Measurements from ENCODE around the gene DPH6. TPM values are rescaled to one million over a fixed set of nuclear protein-coding genes. Genes with fewer than 3 reads are reported as not detected.

The DPH6 gene
- total RNA-seq, 1 donor from 2014 or later: 30.2 TPM

GRCh38 chr15:35545316-35545823 is 595 bp downstream of the DPH6 start:
- intact Hi-C loops (cut with DNase I): no loop called here
- DNase-seq (ENCODE audit: extremely low spot score in 2 of 2): no peak

DNA sequence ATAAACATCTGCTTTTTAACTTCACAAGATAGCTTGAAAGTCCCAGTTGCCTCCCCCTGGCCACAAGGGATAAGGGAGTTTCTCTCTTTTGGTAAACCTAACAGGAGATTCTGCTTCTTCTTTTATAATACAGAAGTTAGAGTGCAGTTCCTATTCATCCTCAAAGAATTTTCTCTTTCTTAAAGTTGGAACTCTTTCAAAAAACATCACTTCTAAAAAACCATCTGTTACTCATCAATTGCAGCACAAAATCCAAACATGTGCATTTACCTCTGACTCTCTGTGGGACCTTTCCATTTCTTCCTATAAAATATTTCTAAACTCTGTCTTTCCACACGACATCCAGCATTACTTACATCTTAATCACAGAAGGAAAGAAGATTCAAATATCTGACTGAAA is 5.1 kb downstream of the DPH6 start:
- Histone ChIP-seq H3K27ac (no peak overlapping the region), H3K4me1 (peaks cover 9% of the 10 kb centered on the region), H3K36me3 (no peaks in the 10 kb centered on the region), H3K9me3 (no peaks in the 10 kb centered on the region), H3K27me3 (no peaks in the 10 kb centered on the region), H3K4me3 (no peak overlapping the region)
- intact Hi-C loops (cut with DNase I): no loop called here
- TF ChIP-seq, protein P1, sequence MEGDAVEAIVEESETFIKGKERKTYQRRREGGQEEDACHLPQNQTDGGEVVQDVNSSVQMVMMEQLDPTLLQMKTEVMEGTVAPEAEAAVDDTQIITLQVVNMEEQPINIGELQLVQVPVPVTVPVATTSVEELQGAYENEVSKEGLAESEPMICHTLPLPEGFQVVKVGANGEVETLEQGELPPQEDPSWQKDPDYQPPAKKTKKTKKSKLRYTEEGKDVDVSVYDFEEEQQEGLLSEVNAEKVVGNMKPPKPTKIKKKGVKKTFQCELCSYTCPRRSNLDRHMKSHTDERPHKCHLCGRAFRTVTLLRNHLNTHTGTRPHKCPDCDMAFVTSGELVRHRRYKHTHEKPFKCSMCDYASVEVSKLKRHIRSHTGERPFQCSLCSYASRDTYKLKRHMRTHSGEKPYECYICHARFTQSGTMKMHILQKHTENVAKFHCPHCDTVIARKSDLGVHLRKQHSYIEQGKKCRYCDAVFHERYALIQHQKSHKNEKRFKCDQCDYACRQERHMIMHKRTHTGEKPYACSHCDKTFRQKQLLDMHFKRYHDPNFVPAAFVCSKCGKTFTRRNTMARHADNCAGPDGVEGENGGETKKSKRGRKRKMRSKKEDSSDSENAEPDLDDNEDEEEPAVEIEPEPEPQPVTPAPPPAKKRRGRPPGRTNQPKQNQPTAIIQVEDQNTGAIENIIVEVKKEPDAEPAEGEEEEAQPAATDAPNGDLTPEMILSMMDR (IDR thresholded peaks at IDR 0.05): no peak
- no peak for TF ChIP-seq POLR2AphosphoS5 (IDR thresholded peaks at IDR 0.05; ENCODE audit: insufficient read depth in 1 of 2, low read depth in 1 of 2)
- no peak for TF ChIP-seq POLR2A (IDR thresholded peaks at IDR 0.05)
- DNase-seq (ENCODE audit: extremely low spot score in 2 of 2): no peak

More at GRCh38 chr15:35545316-35545823, 595 bp downstream of the DPH6 start:
- Histone ChIP-seq H3K27ac (peak overlapping the region; percentile 96), H3K9me3 (no peaks in the 10 kb centered on the region), H3K4me1 (peaks cover 18% of the 10 kb centered on the region), H3K36me3 (no peaks in the 10 kb centered on the region), H3K27me3 (no peaks in the 10 kb centered on the region), H3K4me3 (peak overlapping the region; percentile 70 to 80)
- TF ChIP-seq POLR2A (IDR thresholded peaks at IDR 0.05) (no peak), POLR2AphosphoS5 (IDR thresholded peaks at IDR 0.05; ENCODE audit: insufficient read depth in 1 of 2, low read depth in 1 of 2) (no peak)
- TF ChIP-seq, protein P1 (IDR thresholded peaks at IDR 0.05): no peak

- intact Hi-C loops (cut with DNase I): no loop called here
- Histone ChIP-seq H3K4me1 (peaks cover 6% of the 10 kb centered on the region), H3K27me3 (no peaks in the 10 kb centered on the region), H3K27ac (no peak overlapping the region), H3K4me3 (no peak overlapping the region), H3K9me3 (no peaks in the 10 kb centered on the region), H3K36me3 (no peaks in the 10 kb centered on the region)
- DNase-seq (ENCODE audit: extremely low spot score in 2 of 2): no peak
- no peak for TF ChIP-seq POLR2A (IDR thresholded peaks at IDR 0.05)
- TF ChIP-seq POLR2AphosphoS5 (IDR thresholded peaks at IDR 0.05; ENCODE audit: insufficient read depth in 1 of 2, low read depth in 1 of 2): no peak
- TF ChIP-seq, protein P1 (IDR thresholded peaks at IDR 0.05): no peak
Observed at GRCh38 chr15:35540021-35540420, 5.9 kb downstream of the DPH6 start.

DNA sequence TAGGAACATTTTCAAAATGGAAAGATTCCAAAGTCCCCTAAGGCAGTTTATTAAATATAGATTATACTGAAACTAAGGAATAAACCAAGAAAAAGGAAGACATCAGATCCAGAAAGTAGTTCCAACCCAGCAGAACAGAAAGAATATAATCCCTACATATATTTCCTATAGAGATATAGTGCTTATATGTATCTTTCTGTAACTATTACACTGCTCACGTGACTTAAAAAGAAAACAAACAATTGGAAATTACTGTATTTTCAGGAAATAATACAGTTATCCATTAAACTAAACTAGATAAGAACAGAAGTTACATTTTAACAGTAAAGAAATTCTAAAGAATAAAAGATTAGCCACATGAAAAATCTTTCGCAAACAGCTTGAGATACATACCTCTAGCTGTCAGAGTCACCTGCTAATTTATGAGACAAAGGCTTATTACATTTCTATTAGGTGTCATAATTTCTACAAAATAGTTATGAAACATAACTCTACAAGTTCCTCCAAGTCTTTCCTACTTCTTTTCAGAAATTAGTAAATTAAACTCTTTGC is 10.5 kb downstream of the DPH6 start:
- intact Hi-C loops (cut with DNase I): no loop called here
- TF ChIP-seq, protein P1 (IDR thresholded peaks at IDR 0.05): no peak
- no peak for TF ChIP-seq POLR2A (IDR thresholded peaks at IDR 0.05)
- Histone ChIP-seq H3K4me3 (no peak overlapping the region), H3K9me3 (no peaks in the 10 kb centered on the region), H3K36me3 (no peaks in the 10 kb centered on the region), H3K27ac (no peak overlapping the region), H3K27me3 (no peaks in the 10 kb centered on the region), H3K4me1 (no peaks in the 10 kb centered on the region)
- no peak for DNase-seq (ENCODE audit: extremely low spot score in 2 of 2)

All from vagina (tissue), 2 donors.